CD4-positive, alpha-beta T cell treated with Interleukin-6 for 4 hours (primary cell): ENCODE data around the gene ASB1.
A peak's percentile ranks its signal among the peaks of the same experiment; 100 is the strongest.

Experiments
- DNase-seq: peaks from one replicate; pipeline ENCODE4 v3.0.0-alpha.2; 2020; ENCODE audit warnings: mixed read lengths

ASB1 gene

GRCh38 chr2:238473523-238473922, 46.8 kb downstream of the ASB1 start:
- DNase-seq = no peak

- no peak for DNase-seq
Measured at GRCh38 chr2:238475034-238475433, 48.3 kb downstream of the ASB1 start.

- DNase-seq = no peak
Measured at GRCh38 chr2:238475566-238475965, 48.8 kb downstream of the ASB1 start.

GRCh38 chr2:238476258-238476657, 49.5 kb downstream of the ASB1 start:
- no peak for DNase-seq

GRCh38 chr2:238478216-238478615, 51.5 kb downstream of the ASB1 start:
- no peak for DNase-seq

GRCh38 chr2:238479847-238480246, 53.1 kb downstream of the ASB1 start:
- DNase-seq = no peak

- DNase-seq = no peak
Measured at GRCh38 chr2:238483021-238483420, 56.3 kb downstream of the ASB1 start.

GRCh38 chr2:238483656-238484055, 56.9 kb downstream of the ASB1 start:
- no peak for DNase-seq

- DNase-seq = no peak
Measured at GRCh38 chr2:238484522-238485452, 58.1 kb downstream of the ASB1 start.

- no peak for DNase-seq
Measured at GRCh38 chr2:238486123-238486848, 59.6 kb downstream of the ASB1 start.

GRCh38 chr2:238487134-238487533, 60.4 kb downstream of the ASB1 start:
- no peak for DNase-seq

- no peak for DNase-seq
Measured at GRCh38 chr2:238487652-238488346, 61.1 kb downstream of the ASB1 start.

- no peak for DNase-seq
Measured at GRCh38 chr2:238488347-238488826, 61.7 kb downstream of the ASB1 start.

GRCh38 chr2:238489431-238489830, 62.7 kb downstream of the ASB1 start:
- DNase-seq = no peak

GRCh38 chr2:238489896-238490295, 63.2 kb downstream of the ASB1 start:
- DNase-seq = no peak

GRCh38 chr2:238492840-238493239, 66.1 kb downstream of the ASB1 start:
- DNase-seq = no peak

GRCh38 chr2:238493411-238493810, 66.7 kb downstream of the ASB1 start:
- DNase-seq = no peak

- peak; percentile 61 for DNase-seq
Measured at GRCh38 chr2:238493880-238494572, 67.3 kb downstream of the ASB1 start.

- no peak for DNase-seq
Measured at GRCh38 chr2:238494573-238494961, 67.8 kb downstream of the ASB1 start.

GRCh38 chr2:238495422-238495821, 68.7 kb downstream of the ASB1 start:
- DNase-seq = no peak

- DNase-seq = no peak
Measured at GRCh38 chr2:238496756-238497609, 70.3 kb downstream of the ASB1 start.

- no peak for DNase-seq
Measured at GRCh38 chr2:238497610-238498005, 70.9 kb downstream of the ASB1 start.
